NCI-H2029 (cell line): ENCODE results near the gene LEKR1.
A peak's percentile ranks its signal among the peaks of the same experiment; 100 is the strongest.

ENCODE experiments used
- DNase-seq: peaks from one replicate; lab custom pipeline; 2025; lab: John Stamatoyannopoulos, UW

The LEKR1 gene

DNA sequence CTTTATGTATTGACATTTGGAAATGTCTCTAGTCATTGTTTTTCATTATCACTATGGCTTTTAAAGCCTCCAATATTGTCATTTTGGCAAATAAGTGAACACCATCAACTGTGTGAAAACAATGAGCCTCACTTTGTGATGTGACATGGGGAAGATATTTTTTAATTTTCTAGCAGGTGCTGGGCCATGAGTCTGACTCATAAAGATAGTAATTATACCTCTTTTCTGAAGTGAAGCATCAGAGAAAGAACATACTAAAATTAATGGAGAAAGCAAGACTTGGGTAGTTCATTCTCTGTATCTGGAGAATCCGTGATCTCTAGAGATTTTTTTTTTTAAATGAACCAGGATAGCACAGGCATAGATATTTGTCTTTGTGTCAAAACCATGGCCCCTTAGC is 233.0 kb downstream of the LEKR1 start:
- DNase-seq, result no peak

GRCh38 chr3:157059661-157060060 is 233.5 kb downstream of the LEKR1 start:
- no peak for DNase-seq

- DNase-seq, result no peak
Measured at GRCh38 chr3:157061265-157061664, 235.1 kb downstream of the LEKR1 start.

- DNase-seq, result no peak
Measured at GRCh38 chr3:157063469-157063868, 237.3 kb downstream of the LEKR1 start.

DNA sequence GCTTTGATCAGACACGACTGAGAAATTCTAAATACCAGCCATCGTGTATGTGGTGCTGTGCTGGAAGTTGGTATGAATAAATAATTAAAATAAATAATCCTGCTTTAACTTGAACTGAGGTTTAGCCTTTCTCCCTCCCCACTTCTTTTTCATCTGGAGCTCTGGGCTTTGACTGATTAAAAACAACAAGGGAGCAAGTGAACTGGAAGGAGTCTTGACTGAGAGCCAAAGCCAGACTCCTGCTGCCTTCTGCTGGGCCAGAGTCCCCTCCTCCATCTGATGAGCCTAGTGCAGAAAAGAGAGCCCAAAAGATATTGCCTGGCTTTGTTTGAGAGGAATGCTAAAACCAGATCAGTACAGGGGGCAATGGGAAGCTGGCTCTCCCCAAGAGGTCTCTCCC is 237.8 kb downstream of the LEKR1 start:
- DNase-seq, result no peak

DNA sequence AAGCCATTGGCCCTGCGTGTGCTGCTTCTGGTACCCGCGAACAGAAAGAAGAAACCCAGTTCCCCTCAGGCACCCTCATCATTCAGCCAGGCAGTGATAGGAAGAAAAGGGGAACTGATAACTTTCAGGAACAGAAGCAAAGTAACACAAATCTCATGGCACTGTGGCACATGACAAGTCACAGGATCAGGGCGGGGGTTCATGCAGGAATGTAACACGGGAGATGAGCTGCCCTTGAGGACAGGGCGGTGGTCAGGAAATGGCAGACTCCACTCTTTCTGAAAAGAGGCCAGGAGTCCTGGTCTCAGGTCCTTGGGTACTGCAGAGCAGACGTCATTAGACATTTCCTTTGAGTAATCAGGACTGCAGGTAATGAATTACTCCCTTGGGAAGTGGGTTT is 238.2 kb downstream of the LEKR1 start:
- DNase-seq, result no peak

GRCh38 chr3:157065201-157065600 is 239.0 kb downstream of the LEKR1 start:
- no peak for DNase-seq

DNA sequence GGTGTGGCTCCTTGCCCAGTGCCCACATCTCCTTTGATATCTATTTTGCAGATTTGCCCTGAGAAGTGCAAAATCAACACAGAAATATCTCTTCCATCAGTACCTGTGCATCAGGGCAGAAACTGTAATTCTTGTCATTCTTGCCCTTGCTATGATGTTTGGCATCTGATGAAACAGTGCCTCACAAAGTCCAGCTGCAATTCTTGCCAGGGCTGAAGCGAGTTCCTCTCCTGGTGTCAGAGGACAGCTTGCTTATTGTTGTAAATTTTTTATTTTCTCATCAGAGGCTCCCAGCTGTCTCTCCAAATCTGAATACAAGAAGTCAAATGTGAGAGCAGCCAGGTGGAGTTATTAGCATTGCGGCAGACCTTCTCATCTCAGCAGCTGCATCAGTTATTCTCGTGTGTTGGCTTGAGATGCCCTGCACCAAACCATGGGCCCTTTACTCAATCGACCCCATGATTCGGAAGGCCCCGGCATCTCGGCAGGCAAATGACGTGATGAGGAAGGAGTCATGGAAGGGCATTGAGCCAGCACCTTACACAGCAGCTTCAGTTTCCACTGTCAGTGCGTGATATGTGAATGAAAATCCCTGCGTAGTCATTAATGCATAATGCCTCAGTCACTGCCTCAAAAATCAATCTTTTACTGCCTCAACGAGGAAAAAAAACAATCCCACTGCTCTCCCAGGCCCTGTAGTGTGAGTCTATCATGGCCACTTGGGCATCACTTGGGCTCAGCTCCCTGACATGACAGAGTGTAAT is 240.4 kb downstream of the LEKR1 start:
- DNase-seq, result no peak

DNA sequence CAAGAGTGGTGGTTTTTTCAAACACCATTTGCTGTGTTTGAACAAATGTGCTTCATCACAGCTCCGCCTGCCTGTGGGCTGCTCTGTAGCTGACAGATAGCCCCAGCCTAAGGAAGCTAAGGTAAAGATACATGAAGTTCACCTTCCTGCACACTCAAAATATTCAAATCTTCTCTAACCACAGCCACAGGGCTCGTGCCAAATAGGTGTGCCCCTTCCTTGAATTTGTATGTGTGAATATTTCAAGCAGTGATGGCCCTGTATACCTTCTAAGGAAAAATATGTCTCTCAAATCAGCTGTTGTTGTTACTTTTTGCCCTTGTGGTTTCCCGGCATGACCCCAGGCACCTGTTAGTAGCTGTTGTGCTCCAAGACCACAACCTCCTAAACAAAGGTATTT is 241.0 kb downstream of the LEKR1 start:
- no peak for DNase-seq

- no peak for DNase-seq
Measured at GRCh38 chr3:157069406-157069805, 243.3 kb downstream of the LEKR1 start.

DNA sequence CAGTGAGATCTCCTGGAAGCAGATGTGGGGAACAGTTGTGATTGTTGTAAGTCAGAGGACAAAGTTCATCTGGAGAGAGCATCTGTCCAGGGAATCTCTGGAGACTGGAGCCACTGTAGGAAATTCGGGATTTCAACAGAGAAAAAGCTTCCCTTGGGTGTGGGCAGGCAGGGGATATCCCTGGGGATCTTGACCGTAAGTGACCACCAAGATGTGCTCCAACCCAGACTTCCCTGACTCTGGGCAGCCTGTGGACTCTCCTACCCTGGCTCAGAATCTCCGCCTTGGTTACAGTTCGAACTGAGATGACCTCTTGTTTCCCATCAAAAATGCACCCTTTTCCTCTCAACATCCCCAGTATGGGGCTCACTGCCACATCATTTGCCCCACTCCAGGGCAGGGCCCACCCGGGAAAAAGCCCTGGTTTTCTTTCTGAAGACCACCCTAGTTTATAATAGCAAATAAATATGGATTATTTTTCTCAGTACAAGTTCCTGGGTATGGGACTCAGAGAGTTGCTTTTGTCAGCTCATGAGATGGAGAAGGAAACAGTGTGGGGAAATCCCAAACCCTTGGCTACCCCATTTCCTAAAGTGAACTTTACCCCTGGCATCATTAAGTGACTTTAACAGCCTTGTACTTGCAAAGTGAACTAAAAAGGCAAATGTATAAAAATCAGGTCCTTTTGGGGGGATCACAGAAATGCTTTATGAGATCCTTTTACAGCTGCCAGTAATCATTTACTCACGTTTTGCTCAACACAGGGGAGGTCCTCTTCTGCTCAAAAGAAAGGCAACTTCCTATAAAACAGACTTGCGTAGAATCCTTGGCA is 243.9 kb downstream of the LEKR1 start:
- DNase-seq, result no peak

- DNase-seq, result no peak
Measured at GRCh38 chr3:157070678-157070999, 244.5 kb downstream of the LEKR1 start.

- no peak for DNase-seq
Measured at GRCh38 chr3:157071744-157072525, 245.8 kb downstream of the LEKR1 start.

GRCh38 chr3:157073810-157074209 is 247.7 kb downstream of the LEKR1 start:
- no peak for DNase-seq

- peak; percentile 16 for DNase-seq
Measured at GRCh38 chr3:157074490-157074889, 248.3 kb downstream of the LEKR1 start.

GRCh38 chr3:157074981-157075380 is 248.8 kb downstream of the LEKR1 start:
- DNase-seq, result no peak

GRCh38 chr3:157075693-157076420 is 249.7 kb downstream of the LEKR1 start:
- DNase-seq, result no peak

GRCh38 chr3:157077565-157077991 is 251.4 kb downstream of the LEKR1 start:
- DNase-seq, result no peak

- no peak for DNase-seq
Measured at GRCh38 chr3:157078131-157078810, 252.1 kb downstream of the LEKR1 start.

GRCh38 chr3:157078811-157079185 is 252.6 kb downstream of the LEKR1 start:
- no peak for DNase-seq

DNA sequence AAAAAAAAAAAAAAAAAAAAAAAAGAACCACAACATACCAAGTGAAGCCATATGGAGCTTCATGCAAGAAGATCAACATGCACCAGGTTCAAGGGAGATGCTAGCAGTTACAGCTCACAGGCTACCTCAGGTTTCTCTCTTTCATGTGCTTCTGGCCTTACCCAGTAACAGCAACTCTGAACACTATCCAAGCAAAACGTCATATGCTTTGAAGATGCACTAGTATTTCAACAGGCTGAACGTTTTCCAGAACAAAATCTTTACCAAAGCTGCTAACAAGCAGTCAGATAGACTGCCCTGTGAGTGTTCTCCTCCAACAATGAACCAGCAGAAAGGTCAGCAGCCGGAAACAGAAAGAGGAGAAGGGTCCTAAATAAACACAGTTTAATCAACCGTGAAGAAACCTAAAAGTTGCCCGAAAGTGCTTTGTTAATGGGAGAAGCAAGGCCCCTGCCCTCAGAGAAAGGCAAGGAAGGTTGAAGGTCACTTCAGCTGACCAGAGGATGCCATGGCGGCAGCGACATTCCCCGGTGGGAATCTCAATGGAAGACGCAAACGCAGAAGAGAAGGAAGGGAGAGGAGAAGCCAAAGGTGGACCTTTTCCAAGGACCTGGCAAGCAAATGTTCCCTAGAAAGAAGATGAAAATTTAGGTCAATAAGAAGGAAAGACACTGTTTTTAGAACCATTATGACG is 253.7 kb downstream of the LEKR1 start:
- no peak for DNase-seq
